Measurements from ENCODE around the gene RAD51B.

The RAD51B gene

DNA sequence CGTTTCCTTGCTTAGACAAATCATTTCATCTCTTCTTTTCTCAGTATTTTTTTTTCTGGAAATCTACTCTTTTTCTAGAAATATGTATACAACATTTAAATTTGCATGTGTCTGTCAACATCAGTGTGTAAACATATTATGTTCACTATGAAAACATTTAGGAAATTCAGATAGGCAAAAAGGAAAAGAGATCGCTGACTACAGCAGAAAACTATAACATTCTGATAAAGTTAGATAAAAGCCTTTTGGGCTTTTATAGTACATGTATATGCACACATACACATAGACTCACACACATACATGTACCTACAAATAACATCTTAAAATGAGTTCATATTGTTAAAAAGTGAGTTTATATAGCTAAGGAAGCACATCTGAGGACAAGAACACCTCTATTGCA, 142.1 kb downstream of the RAD51B start (continued):
- TF ChIP-seq ZNF280C (tag by site-specific recombination; IDR thresholded peaks at IDR 0.05), result no peak
- TF ChIP-seq ZSCAN30 (tag by site-specific recombination; IDR thresholded peaks at IDR 0.05), result no peak
- TF ChIP-seq SETDB1 (IDR thresholded peaks at IDR 0.05; ENCODE audit: insufficient read length, low read length), result no peak
- TF ChIP-seq SCRT2 (tag by site-specific recombination; IDR thresholded peaks at IDR 0.05), result no peak
- no peak for TF ChIP-seq ZBTB20 (tag by site-specific recombination; IDR thresholded peaks at IDR 0.05)
- TF ChIP-seq ZNF830 (tag by site-specific recombination; IDR thresholded peaks at IDR 0.05; ENCODE audit: low read depth), result no peak
- no peak for TF ChIP-seq ZNF266 (tag by site-specific recombination; IDR thresholded peaks at IDR 0.05; ENCODE audit: low read depth)

GRCh38 chr14:67962215-67962644, 142.7 kb downstream of the RAD51B start:
- peaks cover 7% of the 10 kb centered on the region for H3K4me1 ChIP-seq (ENCODE audit: control insufficient read depth, insufficient read depth, low read length)
- POLR2A ChIA-PET, result no interaction called here
- CTCF ChIA-PET, result no interaction called here
- H3K36me3 ChIP-seq (ENCODE audit: control insufficient read depth in 2 of 2, insufficient read depth in 1 of 2, low read length in 2 of 2), result no peaks in the 10 kb centered on the region; a peak in 1 of 3 replicates
- H3K9me3 ChIP-seq (ENCODE audit: control insufficient read depth, insufficient read depth, low read depth, low read length), result no peaks in the 10 kb centered on the region
- no peak overlapping the region for H3K4me3 ChIP-seq (ENCODE audit: low read depth, low read length)
- H3K27ac ChIP-seq (ENCODE audit: extremely low read depth, low read depth, low read length), result no peak overlapping the region
- TF ChIP-seq ZNF19 (tag by site-specific recombination; IDR thresholded peaks at IDR 0.05; ENCODE audit: low read depth) (no peak), ZNF629 (tag by site-specific recombination; IDR thresholded peaks at IDR 0.05) (no peak), ZNF830 (tag by site-specific recombination; IDR thresholded peaks at IDR 0.05; ENCODE audit: low read depth) (no peak), ZNF544 (tag by site-specific recombination; IDR thresholded peaks at IDR 0.05) (no peak), ZSCAN18 (tag by site-specific recombination; IDR thresholded peaks at IDR 0.05) (no peak), ELK4 (IDR thresholded peaks at IDR 0.05; ENCODE audit: borderline replicate concordance, low read depth, low read length) (no peak), ZNF514 (tag by site-specific recombination; IDR thresholded peaks at IDR 0.05) (no peak), ZNF211 (tag by site-specific recombination; IDR thresholded peaks at IDR 0.05; ENCODE audit: low read depth) (no peak), ZBTB8A (tag by site-specific recombination; IDR thresholded peaks at IDR 0.05) (no peak), ZXDB (tag by site-specific recombination; IDR thresholded peaks at IDR 0.05) (no peak), ZNF169 (tag by site-specific recombination; IDR thresholded peaks at IDR 0.05) (no peak), ZNF658 (tag by site-specific recombination; IDR thresholded peaks at IDR 0.05) (no peak), PRDM6 (tag by site-specific recombination; IDR thresholded peaks at IDR 0.05) (no peak), ZBTB11 (tag by site-specific recombination; conservative IDR thresholded peaks at IDR 0.05; ENCODE audit: low read depth) (no peak), ZNF701 (tag by site-specific recombination; IDR thresholded peaks at IDR 0.05) (no peak)
- TF ChIP-seq, protein P1, sequence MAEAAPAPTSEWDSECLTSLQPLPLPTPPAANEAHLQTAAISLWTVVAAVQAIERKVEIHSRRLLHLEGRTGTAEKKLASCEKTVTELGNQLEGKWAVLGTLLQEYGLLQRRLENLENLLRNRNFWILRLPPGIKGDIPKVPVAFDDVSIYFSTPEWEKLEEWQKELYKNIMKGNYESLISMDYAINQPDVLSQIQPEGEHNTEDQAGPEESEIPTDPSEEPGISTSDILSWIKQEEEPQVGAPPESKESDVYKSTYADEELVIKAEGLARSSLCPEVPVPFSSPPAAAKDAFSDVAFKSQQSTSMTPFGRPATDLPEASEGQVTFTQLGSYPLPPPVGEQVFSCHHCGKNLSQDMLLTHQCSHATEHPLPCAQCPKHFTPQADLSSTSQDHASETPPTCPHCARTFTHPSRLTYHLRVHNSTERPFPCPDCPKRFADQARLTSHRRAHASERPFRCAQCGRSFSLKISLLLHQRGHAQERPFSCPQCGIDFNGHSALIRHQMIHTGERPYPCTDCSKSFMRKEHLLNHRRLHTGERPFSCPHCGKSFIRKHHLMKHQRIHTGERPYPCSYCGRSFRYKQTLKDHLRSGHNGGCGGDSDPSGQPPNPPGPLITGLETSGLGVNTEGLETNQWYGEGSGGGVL (tag by site-specific recombination; IDR thresholded peaks at IDR 0.05), result no peak
- TF ChIP-seq, protein P2, sequence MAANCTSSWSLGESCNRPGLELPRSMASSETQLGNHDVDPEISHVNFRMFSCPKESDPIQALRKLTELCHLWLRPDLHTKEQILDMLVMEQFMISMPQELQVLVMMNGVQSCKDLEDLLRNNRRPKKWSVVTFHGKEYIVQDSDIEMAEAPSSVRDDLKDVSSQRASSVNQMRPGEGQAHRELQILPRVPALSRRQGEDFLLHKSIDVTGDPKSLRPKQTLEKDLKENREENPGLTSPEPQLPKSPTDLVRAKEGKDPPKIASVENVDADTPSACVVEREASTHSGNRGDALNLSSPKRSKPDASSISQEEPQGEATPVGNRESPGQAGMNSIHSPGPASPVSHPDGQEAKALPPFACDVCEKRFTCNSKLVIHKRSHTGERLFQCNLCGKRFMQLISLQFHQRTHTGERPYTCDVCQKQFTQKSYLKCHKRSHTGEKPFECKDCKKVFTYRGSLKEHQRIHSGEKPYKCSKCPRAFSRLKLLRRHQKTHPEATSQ (tag by site-specific recombination; IDR thresholded peaks at IDR 0.05), result no peak

Data from HEK293 (cell line).